GM12801 (cell line): ENCODE results near the gene SNX7.

ENCODE experiments used
- CTCF ChIP-seq: IDR thresholded peaks from one replicate; pipeline ENCODE4 v1.5.1; 2011; ENCODE audit warnings: control low read depth; ENCODE audit not compliant: insufficient read length; ENCODE audit errors: extremely low read depth

Gene SNX7

GRCh38 chr1:98737835-98738234, 76.3 kb downstream of the SNX7 start:
- no peak for TF ChIP-seq CTCF

DNA sequence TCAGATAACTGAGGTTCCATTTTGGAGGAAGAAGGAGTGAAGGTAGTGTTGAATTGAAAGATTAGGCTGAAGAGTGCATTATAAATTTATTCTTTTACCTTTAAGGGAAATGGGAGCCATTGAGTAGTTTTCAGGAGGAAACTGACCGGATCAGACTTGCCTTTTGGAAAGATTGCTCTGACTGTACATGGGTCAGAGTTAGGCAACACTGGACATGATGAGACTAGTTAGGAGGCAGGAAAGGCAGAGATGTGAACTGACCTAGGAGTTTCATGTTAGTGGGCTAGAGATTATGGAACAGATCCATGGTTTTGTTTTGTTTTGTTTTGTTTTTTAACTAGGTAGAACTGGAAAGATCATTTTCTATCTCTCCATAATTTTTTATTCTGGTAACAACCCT, 78.2 kb downstream of the SNX7 start:
- TF ChIP-seq CTCF = no peak

DNA sequence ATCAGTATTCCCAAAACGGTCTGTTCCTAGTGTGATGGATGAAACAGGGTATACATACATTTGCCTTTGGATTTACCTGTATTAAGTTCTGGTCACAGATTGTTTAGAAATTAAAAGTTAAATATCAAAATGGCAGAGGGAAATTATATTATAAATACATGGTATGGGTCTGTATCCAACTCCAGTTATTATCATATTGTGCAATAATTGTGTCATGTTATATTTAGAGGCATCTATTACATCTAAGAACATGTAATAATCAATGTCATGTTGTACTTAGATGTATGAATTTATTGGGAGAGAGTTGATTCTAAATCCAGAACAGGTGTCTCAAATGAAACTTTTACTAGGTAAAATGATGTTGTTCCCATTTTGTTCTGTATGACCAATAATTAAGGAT, 79.6 kb downstream of the SNX7 start:
- no peak for TF ChIP-seq CTCF

- no peak for TF ChIP-seq CTCF
Observed at GRCh38 chr1:98749152-98749756, 87.7 kb downstream of the SNX7 start.

- TF ChIP-seq CTCF = no peak
Observed at GRCh38 chr1:98754176-98754575, 92.7 kb downstream of the SNX7 start.

GRCh38 chr1:98761219-98761865, 99.8 kb downstream of the SNX7 start:
- no peak for TF ChIP-seq CTCF

DNA sequence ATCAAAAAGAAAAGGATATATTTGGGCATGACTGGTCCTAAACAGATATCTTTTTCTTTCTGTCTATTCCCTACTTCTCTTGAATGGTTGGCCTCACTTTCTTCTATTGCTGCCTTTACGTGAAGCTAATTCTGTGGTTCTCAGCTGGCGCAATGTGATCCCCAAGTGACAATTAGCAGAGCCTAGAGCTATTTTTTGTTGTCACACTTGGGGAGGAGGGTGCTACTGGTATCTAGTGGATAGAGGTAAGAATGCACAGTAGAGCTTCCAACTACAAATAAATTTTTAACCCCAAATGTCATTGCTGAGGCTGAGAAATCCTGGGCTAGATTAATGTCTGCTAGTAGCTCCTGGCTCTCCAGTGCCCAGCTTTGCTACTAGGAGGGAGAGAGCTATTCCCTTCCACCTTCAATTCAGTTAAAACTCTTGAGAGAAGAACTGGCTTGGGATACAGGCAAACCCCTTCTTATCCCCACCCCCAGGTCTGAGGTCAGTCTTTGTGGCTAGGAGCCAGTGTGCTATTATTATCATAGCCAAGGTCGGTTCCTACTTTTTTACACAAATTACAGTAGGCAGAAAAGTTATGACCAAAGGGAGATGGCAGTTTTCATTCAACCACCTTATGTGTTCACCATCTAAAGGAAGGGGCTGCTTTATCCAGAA, 102.1 kb downstream of the SNX7 start:
- TF ChIP-seq CTCF = no peak
